GM19239 (cell line): ENCODE measurements around the gene NEU2.
"Not testable (repeated sequence)": the region's sequence is repeated elsewhere in the genome, so short reads cannot be mapped to it uniquely, and the experiment has no call there.

Source experiments
- DNase-seq: peaks from one replicate; pipeline ENCODE4 v3.0.0; 2011; ENCODE audit warnings: low spot score; ENCODE audit not compliant: insufficient read length
- FAIRE-seq: peaks from 2 replicates; lab custom pipeline; 2011; peaks lifted over from hg19 to GRCh38; lab: Jason Lieb, UNC

Gene NEU2

GRCh38 chr2:233051241-233052149, 19.0 kb downstream of the NEU2 start:
- DNase-seq = no peak
- FAIRE-seq = no peak

- not testable (repeated sequence) for FAIRE-seq, DNase-seq
These were observed 20.0 kb downstream of the NEU2 start for GRCh38 chr2:233052517-233052916.

- peak; percentile 73 for FAIRE-seq
- peak; percentile 83 for DNase-seq
These were observed 21.7 kb downstream of the NEU2 start for GRCh38 chr2:233053928-233054784.

GRCh38 chr2:233055362-233055761, 22.9 kb downstream of the NEU2 start:
- FAIRE-seq (no peak), DNase-seq (no peak)

GRCh38 chr2:233056961-233057605, 24.6 kb downstream of the NEU2 start:
- DNase-seq (no peak), FAIRE-seq (no peak)

GRCh38 chr2:233058717-233059546, 26.5 kb downstream of the NEU2 start:
- DNase-seq (no peak), FAIRE-seq (no peak)

- DNase-seq = no peak
- FAIRE-seq = no peak
These were observed 27.0 kb downstream of the NEU2 start for GRCh38 chr2:233059547-233059796.

- peak; percentile 96 for FAIRE-seq
- peak; percentile 68 for DNase-seq
These were observed 27.5 kb downstream of the NEU2 start, which contains the start of gene INPP5D for GRCh38 chr2:233059797-233060500. Gene INPP5D, plus strand, starts transcription at chr2:233060342. Its CDS starts 137 bp downstream, at chr2:233060479.

GRCh38 chr2:233060501-233060979, 28.1 kb downstream of the NEU2 start:
- DNase-seq (no peak), FAIRE-seq (no peak)

GRCh38 chr2:233060980-233061590, 28.6 kb downstream of the NEU2 start:
- DNase-seq (no peak), FAIRE-seq (no peak)

- DNase-seq = no peak
- FAIRE-seq = peak; percentile 86
These were observed 29.3 kb downstream of the NEU2 start for GRCh38 chr2:233061591-233062450.

GRCh38 chr2:233062451-233062850, 30.0 kb downstream of the NEU2 start:
- DNase-seq (no peak), FAIRE-seq (no peak)

- no peak for FAIRE-seq
These were observed 30.4 kb downstream of the NEU2 start for GRCh38 chr2:233062946-233063268.

GRCh38 chr2:233063269-233063975, 30.9 kb downstream of the NEU2 start:
- peak; percentile 59 for DNase-seq
- FAIRE-seq = peak; percentile 97

More at GRCh38 chr2:233062946-233063268, 30.4 kb downstream of the NEU2 start:
- no peak for DNase-seq

- DNase-seq (no peak), FAIRE-seq (no peak)
These were observed 31.5 kb downstream of the NEU2 start for GRCh38 chr2:233063976-233064411.

- FAIRE-seq (no peak), DNase-seq (no peak)
These were observed 32.2 kb downstream of the NEU2 start for GRCh38 chr2:233064530-233065199.

GRCh38 chr2:233065200-233065589, 32.7 kb downstream of the NEU2 start:
- not testable (repeated sequence) for FAIRE-seq, DNase-seq
